SK-N-DZ (cell line): ENCODE data around the gene NTSR2.

Experiments
- DNase-seq: peaks from one replicate; pipeline ENCODE4 v3.0.0-alpha.2; 2015; ENCODE audit warnings: low spot score

Gene NTSR2

DNA sequence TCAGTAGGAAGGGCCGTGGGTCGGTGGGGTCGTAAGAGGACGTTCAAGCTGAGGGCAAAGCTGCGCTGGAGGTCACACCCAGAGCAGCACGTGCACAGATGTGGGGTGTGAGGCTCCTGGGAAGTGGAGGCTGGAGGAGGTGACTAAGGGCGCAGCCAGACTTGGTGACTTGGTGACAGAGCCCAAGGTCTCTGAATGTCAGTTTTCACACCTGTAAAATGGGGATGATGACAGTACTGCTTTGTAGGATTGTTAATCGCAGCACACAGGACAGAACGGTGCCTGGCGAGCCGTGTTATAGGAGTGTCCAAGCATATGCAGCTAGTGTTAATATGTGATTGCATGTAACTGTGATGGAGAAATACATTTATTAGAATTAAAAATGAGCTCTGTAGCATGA is 40.8 kb downstream of the NTSR2 start:
- no peak for DNase-seq

GRCh38 chr2:11628675-11629074 is 41.3 kb downstream of the NTSR2 start:
- DNase-seq, result no peak

DNA sequence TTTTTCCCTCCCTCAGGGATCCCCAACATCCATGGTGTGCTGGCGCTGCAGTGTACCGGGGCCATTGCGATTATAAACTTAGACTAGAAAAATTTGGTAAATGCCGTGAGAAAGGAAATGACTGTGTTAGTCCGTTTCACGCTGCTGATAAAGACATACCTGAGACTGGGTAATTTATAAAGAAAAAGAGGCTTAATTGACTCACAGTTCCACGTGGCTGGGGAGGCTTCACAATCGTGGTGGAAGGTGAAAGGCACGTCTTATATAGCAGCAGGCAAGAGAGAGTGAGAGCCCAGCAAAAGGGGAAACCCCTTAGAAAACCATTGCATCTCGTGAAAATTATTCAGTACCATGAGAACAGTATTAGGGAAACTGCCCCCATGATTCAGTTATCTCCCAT is 44.3 kb downstream of the NTSR2 start:
- no peak for DNase-seq

DNA sequence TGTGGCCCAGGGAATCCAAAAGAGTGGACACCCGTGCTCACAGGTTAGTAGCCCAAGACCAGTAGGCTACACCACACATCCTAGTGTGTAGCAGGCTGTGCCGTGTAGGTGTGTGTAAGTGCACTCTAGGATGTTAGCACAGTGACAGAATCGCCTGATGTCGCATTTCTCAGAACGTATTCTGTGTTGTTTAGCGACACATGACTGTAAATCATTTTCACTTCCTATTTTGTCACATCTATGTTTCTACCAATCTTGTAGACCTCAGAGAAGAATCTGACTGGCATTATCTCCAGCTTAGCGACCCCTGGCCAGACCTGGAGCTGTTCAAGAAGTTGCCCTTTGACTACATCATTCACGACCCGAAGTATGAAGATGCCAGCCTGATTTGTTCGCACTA is 45.1 kb downstream of the NTSR2 start:
- DNase-seq, result no peak

- DNase-seq, result no peak
These were observed 47.4 kb downstream of the NTSR2 start for GRCh38 chr2:11622611-11623010.

DNA sequence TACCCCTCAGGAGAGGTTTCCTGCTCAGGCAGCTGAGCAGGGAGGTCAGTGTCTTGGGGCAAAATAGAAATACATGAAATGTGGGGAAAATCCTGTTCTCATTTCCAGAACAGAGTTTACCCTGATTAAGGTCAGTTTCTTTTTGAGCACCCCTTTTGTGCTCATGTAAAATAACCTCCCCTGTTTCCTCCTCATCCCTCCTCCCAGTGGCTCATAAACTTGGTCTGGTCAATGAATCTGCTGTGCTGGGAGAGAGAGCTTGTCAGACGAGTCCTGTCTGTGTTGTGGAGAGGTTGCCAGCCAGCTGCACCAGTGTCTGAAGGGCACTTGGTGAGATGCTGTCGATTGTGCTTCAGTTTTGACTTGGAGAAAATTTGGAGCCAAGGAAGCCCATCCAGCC is 48.6 kb downstream of the NTSR2 start:
- DNase-seq, result no peak

GRCh38 chr2:11618708-11619062 is 51.3 kb downstream of the NTSR2 start:
- no peak for DNase-seq

DNA sequence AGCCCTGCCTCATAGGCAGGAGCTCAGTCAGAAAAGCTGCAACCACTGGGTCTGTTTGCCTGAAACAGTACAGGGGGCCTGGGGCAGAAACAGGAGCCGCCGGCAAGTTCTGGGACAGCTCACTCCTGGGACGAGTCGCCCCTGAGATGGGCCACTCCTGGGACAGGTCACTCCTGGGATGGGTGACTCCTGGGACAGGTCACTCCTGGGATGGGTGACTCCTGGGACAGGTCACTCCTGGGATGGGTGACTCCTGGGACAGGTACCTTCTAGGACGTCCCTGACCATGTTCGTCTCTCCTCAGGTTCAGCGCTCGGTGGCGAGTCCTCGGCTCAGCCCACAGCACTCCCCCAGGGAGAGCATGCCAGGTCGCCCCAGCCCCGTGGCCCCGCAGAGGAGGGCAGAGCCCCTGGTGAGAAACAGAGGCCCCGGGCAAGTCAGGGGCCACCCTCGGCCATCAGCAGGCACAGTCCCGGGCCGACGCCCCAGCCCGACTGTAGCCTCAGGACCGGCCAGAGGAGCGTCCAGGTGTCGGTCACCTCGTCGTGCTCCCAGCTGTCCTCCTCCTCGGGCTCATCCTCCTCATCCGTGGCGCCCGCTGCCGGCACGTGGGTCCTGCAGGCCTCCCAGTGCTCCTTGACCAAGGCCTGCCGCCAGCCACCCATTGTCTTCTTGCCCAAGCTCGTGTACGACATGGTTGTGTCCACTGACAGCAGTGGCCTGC is 51.8 kb downstream of the NTSR2 start:
- DNase-seq, result no peak

- no peak for DNase-seq
These were observed 52.5 kb downstream of the NTSR2 start for GRCh38 chr2:11617527-11617926.

GRCh38 chr2:11616851-11617415 is 53.1 kb downstream of the NTSR2 start:
- DNase-seq, result no peak

GRCh38 chr2:11616097-11616687 is 53.8 kb downstream of the NTSR2 start:
- DNase-seq, result no peak

DNA sequence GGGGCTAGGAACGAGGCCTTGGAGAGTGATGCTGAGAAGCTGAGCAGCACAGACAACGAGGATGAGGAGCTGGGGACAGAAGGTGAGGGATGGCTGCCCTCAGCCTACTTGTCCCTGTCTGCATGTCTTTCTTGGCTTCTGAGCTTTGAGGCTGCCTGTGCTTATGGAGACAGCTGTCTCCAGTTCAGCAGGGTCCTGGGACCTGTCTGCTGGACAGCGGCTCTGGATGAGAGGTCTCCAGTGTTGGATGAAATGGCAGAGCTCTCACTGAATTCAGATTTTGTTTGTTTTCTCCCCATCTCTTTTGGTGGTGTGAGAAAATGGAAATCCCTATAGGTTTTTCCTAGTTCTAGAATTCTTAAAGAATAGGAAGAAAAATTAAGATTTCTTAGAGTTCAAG is 54.8 kb downstream of the NTSR2 start:
- DNase-seq, result no peak

DNA sequence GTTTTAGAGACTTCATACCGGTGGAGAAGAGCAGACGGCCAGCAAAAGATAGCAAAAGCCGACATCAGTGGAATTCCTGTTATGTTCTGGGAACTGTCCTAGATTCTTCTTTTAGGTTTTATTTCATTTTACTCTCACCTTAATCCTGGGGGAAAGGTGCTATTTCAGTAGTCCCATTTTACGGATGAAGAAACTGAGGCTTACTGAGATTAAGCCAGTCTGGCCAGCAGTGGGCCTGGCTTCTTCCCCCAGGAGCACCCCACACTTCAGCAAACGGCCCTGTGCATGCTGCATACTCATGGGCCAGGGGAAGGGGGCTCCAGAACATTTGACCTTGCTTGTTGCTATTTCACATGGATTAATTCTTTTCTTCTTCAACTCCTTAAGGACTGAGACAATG is 56.7 kb downstream of the NTSR2 start:
- no peak for DNase-seq

DNA sequence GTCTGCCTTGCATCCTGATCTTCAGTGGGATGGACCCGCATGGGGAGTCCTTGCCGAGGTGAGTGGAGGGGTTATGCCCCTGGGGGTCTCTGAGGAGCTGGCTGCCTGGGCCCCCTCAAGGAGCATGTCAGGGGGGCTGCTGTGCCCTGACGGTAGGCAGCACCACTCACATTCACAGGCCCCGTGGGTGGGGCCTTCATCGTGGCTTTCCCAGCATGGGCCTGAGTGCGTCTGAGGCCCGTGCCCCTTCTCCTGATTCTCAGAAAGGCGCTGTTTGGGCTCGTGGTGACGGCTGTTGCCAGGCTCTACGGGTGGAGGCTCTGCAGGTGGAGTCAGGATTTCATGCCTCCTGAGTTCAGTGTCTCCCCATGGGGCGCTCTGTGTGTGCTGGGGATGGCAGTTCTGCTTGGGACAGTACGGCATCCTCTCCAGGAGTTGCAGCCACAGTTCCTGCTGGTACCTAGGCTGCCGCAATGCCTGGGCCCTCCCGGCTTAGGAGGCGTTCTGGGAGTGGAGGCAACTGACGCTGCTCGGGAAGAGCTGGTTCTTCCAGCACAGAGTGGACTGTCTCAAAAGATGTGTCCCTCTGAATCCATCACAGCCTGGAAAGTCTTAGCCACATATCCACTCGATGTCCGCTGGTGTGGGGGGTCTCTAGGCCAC is 57.3 kb downstream of the NTSR2 start:
- no peak for DNase-seq

DNA sequence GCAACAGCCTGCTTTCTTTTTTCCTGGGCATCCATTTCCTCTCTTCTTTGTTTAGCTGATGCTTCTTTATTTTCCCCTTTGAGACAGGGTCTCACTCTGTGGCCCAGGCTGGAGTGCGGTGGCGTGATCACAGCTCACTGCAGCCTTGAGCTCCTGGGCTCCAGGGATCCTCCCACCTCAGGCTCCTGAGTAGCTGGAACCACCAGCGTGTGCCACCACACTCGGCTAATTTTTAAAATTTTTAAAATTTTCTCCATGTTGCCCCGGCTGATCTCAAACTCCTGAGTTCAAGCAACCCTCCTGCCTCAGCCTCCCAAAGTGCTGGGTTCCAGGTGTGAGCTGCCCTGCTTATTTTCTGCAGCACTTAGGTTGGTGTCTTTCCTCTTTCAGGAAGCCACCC is 58.7 kb downstream of the NTSR2 start:
- DNase-seq, result no peak

DNA sequence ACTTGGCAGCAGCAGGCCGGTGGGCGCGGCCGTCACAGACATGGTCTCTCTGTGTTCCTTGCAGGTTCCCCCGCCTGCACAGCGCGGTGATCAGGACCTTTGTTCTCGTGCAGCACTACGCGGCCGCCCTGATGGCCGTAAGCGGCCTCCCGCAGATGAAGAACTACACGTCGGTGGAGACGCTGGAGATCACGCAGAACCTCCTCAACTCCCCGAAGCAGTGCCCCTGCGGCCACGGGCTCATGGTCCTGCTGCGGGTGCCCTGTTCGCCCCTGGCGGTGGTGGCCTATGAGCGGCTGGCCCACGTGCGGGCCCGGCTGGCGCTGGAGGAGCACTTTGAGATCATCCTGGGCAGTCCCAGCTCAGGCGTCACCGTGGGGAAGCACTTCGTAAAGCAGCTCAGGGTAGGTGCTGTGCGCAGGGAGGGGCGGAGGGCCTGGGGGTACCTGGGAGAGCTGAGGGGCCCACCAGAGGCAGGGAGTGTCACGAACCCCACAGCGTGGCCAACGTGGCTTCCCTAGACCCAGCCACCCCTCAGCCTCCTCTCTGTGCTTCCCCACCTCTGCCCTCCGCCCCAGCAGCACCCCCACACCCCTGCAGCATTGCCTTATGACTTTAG is 59.3 kb downstream of the NTSR2 start:
- no peak for DNase-seq
